H9 (cell line): Measurements from ENCODE around the gene WDR20. TPM values are rescaled to one million over a fixed set of nuclear protein-coding genes. Genes with fewer than 3 reads are reported as not detected.

Experiments used
- DNase-seq: peaks from one replicate; pipeline ENCODE4 v3.0.0-alpha.2; 2017
- H2AFZ ChIP-seq: one replicate; pipeline ENCODE4 v1.6.1; 2013; ENCODE audit warnings: mild to moderate bottlenecking, low read length, control low read depth, moderate library complexity
- H2AK5ac ChIP-seq: 2 replicates; pipeline ENCODE4 v1.6.1; 2013; ENCODE audit warnings: low read length, control low read depth, mixed read lengths; ENCODE audit not compliant: insufficient read length
- H2BK120ac ChIP-seq: one replicate; pipeline ENCODE4 v1.6.1; 2013; ENCODE audit warnings: low read depth, mild to moderate bottlenecking, low read length, control low read depth, inconsistent platforms; ENCODE audit not compliant: poor library complexity, severe bottlenecking
- H2BK12ac ChIP-seq: 2 replicates; pipeline ENCODE4 v1.6.1; 2013; ENCODE audit warnings: low read length, control low read depth, mixed read lengths, low read depth; ENCODE audit not compliant: insufficient read length
- H2BK15ac ChIP-seq: 2 replicates; pipeline ENCODE4 v1.6.1; 2013; ENCODE audit warnings: low read depth, low read length, control low read depth
- H2BK20ac ChIP-seq: one replicate; pipeline ENCODE4 v1.6.1; 2013; ENCODE audit warnings: low read depth, mild to moderate bottlenecking, low read length, control low read depth, inconsistent platforms; ENCODE audit not compliant: poor library complexity, severe bottlenecking
- H2BK5ac ChIP-seq: 2 replicates; pipeline ENCODE4 v1.6.1; 2013; ENCODE audit warnings: low read length, control low read depth, mixed read lengths; ENCODE audit not compliant: insufficient read length
- H3K14ac ChIP-seq: 2 replicates; pipeline ENCODE4 v1.6.1; 2013; ENCODE audit warnings: low read length, control low read depth; ENCODE audit not compliant: insufficient read depth
- H3K18ac ChIP-seq: 2 replicates; pipeline ENCODE4 v1.6.1; 2013; ENCODE audit warnings: low read depth, mild to moderate bottlenecking, mixed read lengths, low read length, control low read depth; ENCODE audit not compliant: insufficient read length
- H3K23ac ChIP-seq: 2 replicates; pipeline ENCODE4 v1.6.1; 2013; ENCODE audit warnings: low read length, control low read depth, mixed read lengths, low read depth; ENCODE audit not compliant: insufficient read length
- H3K23me2 ChIP-seq: 2 replicates; pipeline ENCODE4 v1.6.1; 2013; ENCODE audit warnings: low read depth, mild to moderate bottlenecking, mixed read lengths, low read length, control low read depth; ENCODE audit not compliant: insufficient read length, poor library complexity, severe bottlenecking
- H3K27ac ChIP-seq: 2 replicates; pipeline ENCODE4 v1.5.1; 2013; ENCODE audit warnings: low read length, control low read depth, mixed read lengths, low read depth; ENCODE audit not compliant: insufficient read length
- H3K27me3 ChIP-seq: 2 replicates; pipeline ENCODE4 v1.6.1; 2013; ENCODE audit warnings: low read length, control low read depth, inconsistent platforms; ENCODE audit not compliant: insufficient read depth
- H3K4ac ChIP-seq: 2 replicates; pipeline ENCODE4 v1.6.1; 2013; ENCODE audit warnings: low read depth, mild to moderate bottlenecking, control low read depth, inconsistent platforms, low read length, moderate library complexity
- H3K4me1 ChIP-seq: 2 replicates; pipeline ENCODE4 v1.6.1; 2013; ENCODE audit warnings: low read length, control low read depth, inconsistent platforms; ENCODE audit not compliant: insufficient read depth
- H3K4me2 ChIP-seq: 2 replicates; pipeline ENCODE4 v1.6.1; 2013; ENCODE audit warnings: low read length, control low read depth, mixed read lengths; ENCODE audit not compliant: insufficient read length, insufficient read depth
- H3K56ac ChIP-seq: 2 replicates; pipeline ENCODE4 v1.6.1; 2013; ENCODE audit warnings: low read depth, mild to moderate bottlenecking, mixed read lengths, low read length, control low read depth; ENCODE audit not compliant: insufficient read length
- H3K79me1 ChIP-seq: 2 replicates; pipeline ENCODE4 v1.6.1; 2013; ENCODE audit warnings: low read depth, mild to moderate bottlenecking, moderate library complexity, low read length, control low read depth, inconsistent platforms; ENCODE audit not compliant: insufficient read depth, poor library complexity, severe bottlenecking
- H3K79me2 ChIP-seq: 2 replicates; pipeline ENCODE4 v1.6.1; 2013; ENCODE audit warnings: low read length, control low read depth, inconsistent platforms; ENCODE audit not compliant: insufficient read depth
- H3K9ac ChIP-seq: 2 replicates; pipeline ENCODE4 v1.6.1; 2013; ENCODE audit warnings: low read length, control low read depth, mixed read lengths; ENCODE audit not compliant: insufficient read length; ENCODE audit errors: extremely low read depth
- H3K9me3 ChIP-seq: one replicate; pipeline ENCODE4 v1.6.1; 2013; ENCODE audit warnings: low read depth, low read length, inconsistent platforms; ENCODE audit not compliant: control insufficient read depth
- H3T11ph ChIP-seq: one replicate; pipeline ENCODE4 v1.6.1; 2013; ENCODE audit warnings: mild to moderate bottlenecking, low read length, control low read depth, inconsistent platforms
- H4K20me1 ChIP-seq: one replicate; pipeline ENCODE4 v1.6.1; 2013; ENCODE audit not compliant: control insufficient read depth, insufficient read length, insufficient read depth
- H4K5ac ChIP-seq: 2 replicates; pipeline ENCODE4 v1.6.1; 2013; ENCODE audit warnings: low read depth, mild to moderate bottlenecking, mixed read lengths, low read length, control low read depth; ENCODE audit not compliant: insufficient read length
- H4K8ac ChIP-seq: replicated peaks from 2 replicates; pipeline ENCODE4 v1.6.1; 2013; ENCODE audit warnings: low read length, control low read depth, mixed read lengths, low read depth; ENCODE audit not compliant: insufficient read length
- H4K91ac ChIP-seq: 2 replicates; pipeline ENCODE4 v1.6.1; 2013; ENCODE audit warnings: low read depth, mild to moderate bottlenecking, moderate library complexity, mixed read lengths, low read length, control low read depth; ENCODE audit not compliant: insufficient read length
- H3K27ac Mint-ChIP-seq, 3 experiments: 2 replicates in 2 of 3; 3 replicates in 1 of 3; pipeline ENCODE4 v1.8.0; 2020 to 2021; ENCODE audit warnings: mixed read lengths in 3 of 3, mild to moderate bottlenecking in 1 of 3, moderate library complexity in 1 of 3
- H3K27me3 Mint-ChIP-seq: 2 replicates; pipeline ENCODE4 v1.8.0; 2021; ENCODE audit warnings: low read depth, mild to moderate bottlenecking, moderate library complexity, mixed read lengths
- H3K36me3 Mint-ChIP-seq, 3 experiments: 2 replicates in 2 of 3; 3 replicates in 1 of 3; pipeline ENCODE4 v1.8.0; 2020 to 2021; ENCODE audit warnings: low read depth in 3 of 3, mixed read lengths in 3 of 3; ENCODE audit not compliant: insufficient read depth in 1 of 3
- H3K4me1 Mint-ChIP-seq, 2 experiments: 2 replicates each; pipeline ENCODE4 v1.8.0; 2020; ENCODE audit warnings: mixed read lengths in 2 of 2
- H3K4me3 Mint-ChIP-seq, 2 experiments: 2 replicates in 1 of 2; 3 replicates in 1 of 2; pipeline ENCODE4 v1.8.0; 2020 to 2021; ENCODE audit warnings: mild to moderate bottlenecking in 2 of 2, mixed read lengths in 2 of 2, moderate library complexity in 1 of 2
- H3K9me3 Mint-ChIP-seq, 2 experiments: 2 replicates in 1 of 2; 3 replicates in 1 of 2; pipeline ENCODE4 v1.8.0; 2020; ENCODE audit warnings: mild to moderate bottlenecking in 2 of 2, mixed read lengths in 2 of 2, moderate library complexity in 1 of 2
- WGBS: extraction: QIAGEN DNeasy Blood & Tissue Kit; methylation state at CpG from one replicate; pipeline ENCODE4 v1.1.7; 2013; ENCODE audit warnings: missing lambda C conversion rate, low lambda C conversion rate, mixed read lengths; ENCODE audit not compliant: insufficient read length; ENCODE audit errors: extremely low coverage; 5-methylcytosine and 5-hydroxymethylcytosine counted together
- total RNA-seq: library from RNA; stranded (reverse); gene quantifications from 2 replicates; pipeline ENCODE4 v1.2.1, GENCODE V29; 2021
- TF ChIP-seq, protein P1 (sequence below): fragments of 200-600 bp; sonication (generic); conservative IDR thresholded peaks from 3 replicates; pipeline ENCODE4 v1.8.0; 2021; ENCODE audit warnings: antibody characterized with exemption, mild to moderate bottlenecking

WDR20 gene
- total RNA-seq, 1 experiment from 2014 or later, result 31.6 TPM

DNA sequence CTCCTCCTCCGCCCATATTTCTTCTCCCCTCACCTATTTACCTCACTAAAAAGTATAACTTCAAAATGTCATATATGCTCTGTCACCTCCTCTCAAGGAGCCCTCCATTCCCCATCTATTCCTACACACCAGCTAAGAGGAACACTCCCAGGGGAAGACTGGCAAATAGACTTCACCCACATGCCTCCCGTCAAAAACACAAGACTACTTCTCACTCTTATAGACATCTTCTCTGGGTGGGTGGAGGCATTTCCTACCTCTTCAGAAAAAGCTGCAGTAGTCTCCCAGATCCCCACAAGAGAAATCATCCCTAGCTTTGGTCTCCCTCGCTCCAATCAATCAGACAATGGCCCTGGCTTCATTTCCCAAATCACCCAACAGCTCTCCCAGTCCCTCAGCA is 99.1 kb downstream of the WDR20 start:
- no peak overlapping the region for H3K56ac ChIP-seq
- no peaks in the 10 kb centered on the region for H3K27me3 ChIP-seq
- H3K23ac ChIP-seq, result no peak overlapping the region
- no peaks in the 10 kb centered on the region; a peak in 4 of 5 replicates for H3K9me3 Mint-ChIP-seq
- no peaks in the 10 kb centered on the region for H3K4me1 ChIP-seq
- no peaks in the 10 kb centered on the region for H3K79me2 ChIP-seq
- H4K20me1 ChIP-seq, result no peaks in the 10 kb centered on the region
- no peak for DNase-seq
- no peak overlapping the region for H3K4me2 ChIP-seq
- H3T11ph ChIP-seq, result no peak overlapping the region
- no peaks in the 10 kb centered on the region for H3K79me1 ChIP-seq
- H3K18ac ChIP-seq, result no peak overlapping the region
- no peak overlapping the region for H4K5ac ChIP-seq
- no peak overlapping the region for H2BK12ac ChIP-seq
- no peaks in the 10 kb centered on the region for H3K23me2 ChIP-seq
- H3K36me3 Mint-ChIP-seq, result peaks cover 0 to 7% (median 0%) of the 10 kb centered on the region in 3 experiments; a peak in 3 of 7 replicates
- WGBS, result no CpG with 5 or more reads among the region's 3 CpGs
- no peaks in the 10 kb centered on the region; the same call in 1 of the 2 replicates for H3K27me3 Mint-ChIP-seq
- H2AK5ac ChIP-seq, result no peak overlapping the region
- no peak overlapping the region for H2BK5ac ChIP-seq
- H3K14ac ChIP-seq, result no peak overlapping the region
- no peak overlapping the region for H2BK120ac ChIP-seq
- no peak overlapping the region for H2AFZ ChIP-seq
- no peak overlapping the region for H3K4ac ChIP-seq
- H3K4me1 Mint-ChIP-seq, result no peaks in the 10 kb centered on the region
- H3K4me3 Mint-ChIP-seq, result no peak overlapping the region
- H2BK20ac ChIP-seq, result no peak overlapping the region
- no peak overlapping the region for H3K27ac Mint-ChIP-seq
- H4K8ac ChIP-seq, result no peak overlapping the region
- H3K9ac ChIP-seq, result no peak overlapping the region
- no peak overlapping the region for H3K27ac ChIP-seq
- H2BK15ac ChIP-seq, result no peak overlapping the region
- H4K91ac ChIP-seq, result no peak overlapping the region
- H3K9me3 ChIP-seq, result no peaks in the 10 kb centered on the region
- TF ChIP-seq, protein P1, sequence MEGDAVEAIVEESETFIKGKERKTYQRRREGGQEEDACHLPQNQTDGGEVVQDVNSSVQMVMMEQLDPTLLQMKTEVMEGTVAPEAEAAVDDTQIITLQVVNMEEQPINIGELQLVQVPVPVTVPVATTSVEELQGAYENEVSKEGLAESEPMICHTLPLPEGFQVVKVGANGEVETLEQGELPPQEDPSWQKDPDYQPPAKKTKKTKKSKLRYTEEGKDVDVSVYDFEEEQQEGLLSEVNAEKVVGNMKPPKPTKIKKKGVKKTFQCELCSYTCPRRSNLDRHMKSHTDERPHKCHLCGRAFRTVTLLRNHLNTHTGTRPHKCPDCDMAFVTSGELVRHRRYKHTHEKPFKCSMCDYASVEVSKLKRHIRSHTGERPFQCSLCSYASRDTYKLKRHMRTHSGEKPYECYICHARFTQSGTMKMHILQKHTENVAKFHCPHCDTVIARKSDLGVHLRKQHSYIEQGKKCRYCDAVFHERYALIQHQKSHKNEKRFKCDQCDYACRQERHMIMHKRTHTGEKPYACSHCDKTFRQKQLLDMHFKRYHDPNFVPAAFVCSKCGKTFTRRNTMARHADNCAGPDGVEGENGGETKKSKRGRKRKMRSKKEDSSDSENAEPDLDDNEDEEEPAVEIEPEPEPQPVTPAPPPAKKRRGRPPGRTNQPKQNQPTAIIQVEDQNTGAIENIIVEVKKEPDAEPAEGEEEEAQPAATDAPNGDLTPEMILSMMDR, result no peak
